Measurements from ENCODE around the gene MTMR3.
A peak's percentile ranks its signal among the peaks of the same experiment; 100 is the strongest.

The MTMR3 gene

DNA sequence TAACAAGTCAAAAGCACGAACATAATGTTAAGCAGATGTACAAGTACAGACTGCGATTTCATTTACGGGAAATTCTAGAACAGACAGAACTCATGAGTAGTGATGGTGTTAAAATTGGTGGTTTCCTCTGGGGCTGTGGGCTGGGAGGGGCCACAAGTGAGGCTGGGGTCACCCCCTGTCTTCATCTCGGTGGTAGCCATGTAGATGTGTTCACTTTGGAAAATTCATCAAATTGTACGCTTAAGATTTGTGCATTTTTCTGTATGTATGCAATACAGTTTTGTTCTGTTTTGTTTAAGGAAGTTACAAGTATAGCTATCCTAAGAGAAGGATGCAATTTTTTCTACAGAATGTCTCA lies 44.4 kb upstream of the MTMR3 start:
- CTCF ChIA-PET, result interaction anchor here (0.7 to 2.2 kb wide), 4 partner anchors 29 to 167 kb away, joined by 3 to 13 read pairs (median 3); no protein-coding TSS in a partner anchor
- no peak for DNase-seq (ENCODE audit: low read depth, low spot score)
- POLR2A ChIA-PET, result interaction anchor here (0.5 kb wide), 1 partner anchor 1275 kb away, joined by 3 read pairs; no protein-coding TSS in a partner anchor
- TF ChIP-seq, protein P1, sequence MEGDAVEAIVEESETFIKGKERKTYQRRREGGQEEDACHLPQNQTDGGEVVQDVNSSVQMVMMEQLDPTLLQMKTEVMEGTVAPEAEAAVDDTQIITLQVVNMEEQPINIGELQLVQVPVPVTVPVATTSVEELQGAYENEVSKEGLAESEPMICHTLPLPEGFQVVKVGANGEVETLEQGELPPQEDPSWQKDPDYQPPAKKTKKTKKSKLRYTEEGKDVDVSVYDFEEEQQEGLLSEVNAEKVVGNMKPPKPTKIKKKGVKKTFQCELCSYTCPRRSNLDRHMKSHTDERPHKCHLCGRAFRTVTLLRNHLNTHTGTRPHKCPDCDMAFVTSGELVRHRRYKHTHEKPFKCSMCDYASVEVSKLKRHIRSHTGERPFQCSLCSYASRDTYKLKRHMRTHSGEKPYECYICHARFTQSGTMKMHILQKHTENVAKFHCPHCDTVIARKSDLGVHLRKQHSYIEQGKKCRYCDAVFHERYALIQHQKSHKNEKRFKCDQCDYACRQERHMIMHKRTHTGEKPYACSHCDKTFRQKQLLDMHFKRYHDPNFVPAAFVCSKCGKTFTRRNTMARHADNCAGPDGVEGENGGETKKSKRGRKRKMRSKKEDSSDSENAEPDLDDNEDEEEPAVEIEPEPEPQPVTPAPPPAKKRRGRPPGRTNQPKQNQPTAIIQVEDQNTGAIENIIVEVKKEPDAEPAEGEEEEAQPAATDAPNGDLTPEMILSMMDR (IDR thresholded peaks at IDR 0.05; ENCODE audit: insufficient read depth, low read length, missing control alignments), result no peak
- peak overlapping the region; percentile 97 for H3K4me3 ChIP-seq (ENCODE audit: low read depth, low read length)

DNA sequence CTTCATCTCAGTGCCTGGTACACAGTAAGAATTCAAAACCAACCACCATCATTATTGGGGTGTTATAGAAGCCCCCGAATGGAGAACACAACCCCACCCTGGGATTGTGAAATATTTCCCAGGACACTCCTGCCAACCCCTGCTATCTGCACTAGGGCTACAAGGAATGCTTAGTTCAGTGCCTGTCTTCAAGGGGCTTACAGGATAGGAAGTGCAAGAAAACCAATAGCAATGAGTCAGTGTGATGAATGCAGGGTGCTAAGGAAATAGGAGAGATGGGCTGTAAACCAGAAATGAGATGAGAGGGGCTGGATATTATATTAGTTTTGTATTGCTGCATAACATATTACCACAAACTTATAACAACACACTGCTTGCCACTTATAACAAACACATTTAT lies 43.9 kb upstream of the MTMR3 start:
- POLR2A ChIA-PET, result no interaction called here
- TF ChIP-seq, protein P1 (IDR thresholded peaks at IDR 0.05; ENCODE audit: insufficient read depth, low read length, missing control alignments), result no peak
- DNase-seq (ENCODE audit: low read depth, low spot score), result no peak
- CTCF ChIA-PET, result interaction anchor here (0.7 kb wide), 1 partner anchor 167 kb away, joined by 3 read pairs; no protein-coding TSS in a partner anchor
- no peak overlapping the region for H3K4me3 ChIP-seq (ENCODE audit: low read depth, low read length)

DNA sequence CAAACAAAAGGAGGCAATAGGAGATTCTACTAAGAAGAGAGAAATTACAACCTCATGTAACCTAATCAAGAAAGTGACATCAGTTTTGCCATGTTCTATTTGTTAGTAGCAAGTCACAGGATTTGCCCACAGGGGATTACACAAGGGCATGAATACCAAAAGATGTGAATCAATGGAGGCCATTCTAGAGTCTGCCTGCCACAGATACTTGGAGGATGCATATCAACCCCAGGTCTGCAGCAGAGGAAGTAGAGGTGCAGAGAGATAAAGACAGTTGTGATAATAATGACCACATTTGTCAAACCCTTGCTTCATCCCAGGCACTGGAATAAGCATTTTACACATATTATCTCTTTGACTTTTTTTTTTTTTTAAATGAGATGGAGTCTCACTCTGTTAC lies 42.5 kb upstream of the MTMR3 start:
- POLR2A ChIA-PET, result no interaction called here
- H3K4me3 ChIP-seq (ENCODE audit: low read depth, low read length), result no peak overlapping the region
- CTCF ChIA-PET, result no interaction called here
- TF ChIP-seq, protein P1 (IDR thresholded peaks at IDR 0.05; ENCODE audit: insufficient read depth, low read length, missing control alignments), result no peak
- DNase-seq (ENCODE audit: low read depth, low spot score), result no peak

DNA sequence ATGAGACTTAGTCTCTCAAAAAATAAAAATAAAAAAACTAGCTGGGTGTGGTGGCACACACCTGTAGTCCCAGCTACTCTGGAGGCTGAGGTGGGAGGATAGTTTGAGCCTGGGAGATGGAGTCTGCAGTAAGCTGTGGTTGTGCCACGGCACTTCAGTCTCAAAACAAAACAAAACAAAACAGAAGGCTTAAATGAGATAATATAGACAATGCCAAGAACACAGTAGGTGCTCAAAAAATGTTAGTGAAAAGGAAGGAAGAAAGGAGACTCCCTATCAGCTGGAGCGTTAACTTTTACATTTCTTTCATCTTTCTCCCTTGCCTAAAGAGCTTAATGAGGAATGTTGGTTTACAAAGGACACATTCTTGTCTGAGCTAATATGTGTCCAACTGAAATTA lies 40.8 kb upstream of the MTMR3 start:
- TF ChIP-seq, protein P1 (IDR thresholded peaks at IDR 0.05; ENCODE audit: insufficient read depth, low read length, missing control alignments), result no peak
- POLR2A ChIA-PET, result no interaction called here
- CTCF ChIA-PET, result interaction anchor here (0.9 to 1.5 kb wide), 2 partner anchors 9 to 163 kb away, joined by 3 to 4 read pairs; no protein-coding TSS in a partner anchor
- no peak overlapping the region for H3K4me3 ChIP-seq (ENCODE audit: low read depth, low read length)
- no peak for DNase-seq (ENCODE audit: low read depth, low spot score)

DNA sequence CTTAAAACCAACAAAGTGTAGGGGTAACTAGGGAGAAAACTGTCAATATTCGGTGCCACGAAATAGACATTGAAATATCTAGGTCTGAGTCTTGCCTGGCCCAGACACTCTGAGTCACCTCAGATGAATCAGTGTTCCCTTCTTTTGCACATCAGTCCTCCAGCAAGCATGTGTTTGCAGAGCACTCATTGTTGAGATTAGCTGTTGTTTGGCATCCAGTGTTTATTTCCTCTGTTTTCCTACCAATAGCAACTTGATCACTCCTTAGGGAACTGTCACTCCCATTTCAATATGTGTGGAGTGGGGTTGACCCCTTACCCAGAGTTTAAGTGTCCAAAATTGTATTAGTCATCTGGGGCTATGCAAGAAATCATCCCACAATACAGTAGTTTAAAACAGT lies 40.2 kb upstream of the MTMR3 start:
- TF ChIP-seq, protein P1 (IDR thresholded peaks at IDR 0.05; ENCODE audit: insufficient read depth, low read length, missing control alignments), result no peak
- no peak overlapping the region for H3K4me3 ChIP-seq (ENCODE audit: low read depth, low read length)
- DNase-seq (ENCODE audit: low read depth, low spot score), result peak; percentile 60
- ChIA-PET POLR2A (interaction anchor here (0.5 kb wide), 1 partner anchor 20 kb away, joined by 3 read pairs; no protein-coding TSS in a partner anchor), CTCF (interaction anchor here (1.5 kb wide), 1 partner anchor 163 kb away, joined by 4 read pairs; no protein-coding TSS in a partner anchor)

DNA sequence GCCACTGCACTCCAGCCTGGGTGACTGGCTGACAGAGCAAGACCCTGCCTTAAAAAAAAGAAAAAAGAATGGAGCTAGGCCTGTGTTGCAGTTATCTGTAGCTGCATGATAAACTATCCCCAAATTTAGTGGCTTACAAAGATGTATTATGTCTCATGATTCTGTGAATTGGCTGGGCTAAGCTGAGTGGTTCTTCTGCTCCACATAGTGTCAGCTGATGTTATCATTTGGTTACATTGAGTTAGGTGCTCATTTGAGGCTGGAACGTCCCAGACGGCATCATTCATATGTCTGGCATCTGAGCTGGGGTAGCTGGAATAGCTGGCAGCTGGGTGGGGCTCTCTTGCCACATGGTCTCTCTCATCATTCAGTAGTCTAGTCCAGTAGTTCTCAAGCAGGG lies 36.7 kb upstream of the MTMR3 start:
- CTCF ChIA-PET, result interaction anchor here (0.6 to 0.9 kb wide), 3 partner anchors 156 to 443 kb away, joined by 3 read pairs; partner anchors contain the start of gene CASTOR1
- TF ChIP-seq, protein P1 (IDR thresholded peaks at IDR 0.05; ENCODE audit: insufficient read depth, low read length, missing control alignments), result no peak
- no peak overlapping the region for H3K4me3 ChIP-seq (ENCODE audit: low read depth, low read length)
- POLR2A ChIA-PET, result no interaction called here
- DNase-seq (ENCODE audit: low read depth, low spot score), result no peak

Measured in AG04449 (cell line).